Mucosa of descending colon (tissue), 3 donors: ENCODE measurements around the gene PUDP. TPM values are rescaled to one million over a fixed set of nuclear protein-coding genes. Genes with fewer than 3 reads are reported as not detected.
A peak's percentile ranks its signal among the peaks of the same experiment; 100 is the strongest.
"Not testable (repeated sequence)": the region's sequence is repeated elsewhere in the genome, so short reads cannot be mapped to it uniquely, and the experiment has no call there.

Source experiments
- ATAC-seq: fragments of 200-7000 bp; cut with Tn5 transposase; one replicate; pipeline ENCODE4 v1.9.1; 2020; ENCODE audit warnings: mild to moderate bottlenecking, moderate library complexity
- DNase-seq, 3 donors: peaks; one replicate each; pipeline ENCODE4 v3.0.0-alpha.2; 2020
- H3K36me3 ChIP-seq: fragments of 200-600 bp; one replicate; pipeline ENCODE4 v1.8.0; 2021; ENCODE audit warnings: low read depth, mild to moderate bottlenecking
- H3K4me1 ChIP-seq: fragments of 200-600 bp; one replicate; pipeline ENCODE4 v1.8.0; 2021; ENCODE audit warnings: low read depth, mild to moderate bottlenecking
- H3K4me3 ChIP-seq: fragments of 200-600 bp; one replicate; pipeline ENCODE4 v1.8.0; 2021; ENCODE audit warnings: mild to moderate bottlenecking
- H3K9me3 ChIP-seq: fragments of 200-600 bp; one replicate; pipeline ENCODE4 v1.8.0; 2021; ENCODE audit warnings: mild to moderate bottlenecking
- intact Hi-C, 2 donors: fragments of 100-400 bp; cut with DNase I in 1 of 2; cut with micrococcal nuclease in 1 of 2; formaldehyde crosslinking; loops; one replicate each; pipeline versions ENCODE4 v1.11.0 to v1.11.1; 2022; cut with DNase I, micrococcal nuclease
- total RNA-seq, 3 donors: library from RNA; stranded (reverse); fragmentation: NEBNext Ultra II Directional in 2 of 3; extraction: Animal tissue kit (Norgen Biotek cat#: 25700) in 2 of 3; gene quantifications; one replicate each; pipeline versions ENCODE4 v1.2.1 to v1.2.4, GENCODE V29; 2021 to 2023
- TF ChIP-seq, protein P1 (sequence below): fragments of 200-600 bp; IDR thresholded peaks from one replicate; pipeline ENCODE4 v1.8.0; 2022; ENCODE audit warnings: antibody characterized with exemption, mild to moderate bottlenecking
- donor health status: DM: no; HTN: no; CAD: no; lungs with moderate emphysema.
- donor health status: DM: no; HTN: no; CAD: no.
- donor health status: DM: no; HTN: yes; CAD: no.

Gene PUDP
- total RNA-seq, 3 donors from 2014 or later, result 16.4 to 38.5 (median 32.3) TPM

DNA sequence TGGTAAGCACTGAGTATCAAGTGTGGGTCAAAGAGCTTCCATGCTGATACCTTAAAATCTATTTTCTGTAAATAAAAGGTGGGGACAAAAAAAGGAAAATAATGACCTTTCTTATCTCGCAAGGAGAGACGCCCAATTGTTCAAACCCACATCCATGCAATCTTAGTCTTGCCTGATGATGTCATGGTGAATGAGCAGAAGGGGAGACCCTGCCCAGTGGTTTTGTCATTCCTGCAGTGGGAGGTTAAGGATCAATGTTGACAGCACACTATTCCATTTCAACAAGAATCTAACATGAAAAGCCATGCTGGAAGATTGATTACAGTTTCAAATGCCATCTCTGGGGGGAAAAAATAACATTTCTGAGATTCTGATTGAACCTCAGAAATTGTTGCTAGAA is 40.7 kb upstream of the PUDP start:
- Histone ChIP-seq H3K4me1 (no peaks in the 10 kb centered on the region), H3K36me3 (no peaks in the 10 kb centered on the region), H3K9me3 (no peaks in the 10 kb centered on the region), H3K4me3 (no peak overlapping the region)
- DNase-seq (no peak), ATAC-seq (no peak)
- intact Hi-C loops, result no loop called here
- TF ChIP-seq, protein P1, sequence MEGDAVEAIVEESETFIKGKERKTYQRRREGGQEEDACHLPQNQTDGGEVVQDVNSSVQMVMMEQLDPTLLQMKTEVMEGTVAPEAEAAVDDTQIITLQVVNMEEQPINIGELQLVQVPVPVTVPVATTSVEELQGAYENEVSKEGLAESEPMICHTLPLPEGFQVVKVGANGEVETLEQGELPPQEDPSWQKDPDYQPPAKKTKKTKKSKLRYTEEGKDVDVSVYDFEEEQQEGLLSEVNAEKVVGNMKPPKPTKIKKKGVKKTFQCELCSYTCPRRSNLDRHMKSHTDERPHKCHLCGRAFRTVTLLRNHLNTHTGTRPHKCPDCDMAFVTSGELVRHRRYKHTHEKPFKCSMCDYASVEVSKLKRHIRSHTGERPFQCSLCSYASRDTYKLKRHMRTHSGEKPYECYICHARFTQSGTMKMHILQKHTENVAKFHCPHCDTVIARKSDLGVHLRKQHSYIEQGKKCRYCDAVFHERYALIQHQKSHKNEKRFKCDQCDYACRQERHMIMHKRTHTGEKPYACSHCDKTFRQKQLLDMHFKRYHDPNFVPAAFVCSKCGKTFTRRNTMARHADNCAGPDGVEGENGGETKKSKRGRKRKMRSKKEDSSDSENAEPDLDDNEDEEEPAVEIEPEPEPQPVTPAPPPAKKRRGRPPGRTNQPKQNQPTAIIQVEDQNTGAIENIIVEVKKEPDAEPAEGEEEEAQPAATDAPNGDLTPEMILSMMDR, result no peak

GRCh38 chrX:7184816-7185215 is 36.9 kb upstream of the PUDP start:
- no peaks in the 10 kb centered on the region for H3K9me3 ChIP-seq
- ATAC-seq, result no peak

DNA sequence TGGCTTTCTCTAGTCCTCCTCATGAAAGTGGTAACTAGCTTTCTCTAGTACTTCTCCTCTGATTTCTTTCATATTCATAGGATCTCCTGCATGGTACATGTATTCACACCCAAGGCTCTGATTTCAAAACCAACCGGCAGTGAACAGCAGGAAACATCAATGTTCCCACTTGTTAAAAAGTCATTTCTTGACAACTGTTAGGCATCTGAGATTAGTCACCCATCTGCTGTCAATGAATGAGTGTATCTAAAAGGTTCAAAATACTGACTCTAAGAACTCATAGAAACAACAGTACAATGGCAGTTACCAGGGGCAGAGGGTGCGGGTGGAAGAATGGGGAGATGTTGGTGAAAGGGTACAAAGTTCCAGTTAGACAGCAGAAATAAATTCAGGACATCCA is 31.5 kb upstream of the PUDP start:
- intact Hi-C loops, result no loop called here
- no peak for DNase-seq
- Histone ChIP-seq H3K36me3 (no peaks in the 10 kb centered on the region), H3K4me1 (no peaks in the 10 kb centered on the region), H3K9me3 (no peaks in the 10 kb centered on the region), H3K4me3 (no peak overlapping the region)
- no peak for ATAC-seq
- TF ChIP-seq, protein P1, result no peak

More at GRCh38 chrX:7184816-7185215, 36.9 kb upstream of the PUDP start:
- TF ChIP-seq, protein P1, result no peak
- intact Hi-C loops, result no loop called here
- Histone ChIP-seq H3K4me1 (no peaks in the 10 kb centered on the region), H3K4me3 (no peak overlapping the region), H3K36me3 (no peaks in the 10 kb centered on the region)
- DNase-seq, result no peak

- H3K4me3 ChIP-seq, H3K36me3 ChIP-seq, H3K9me3 ChIP-seq, ATAC-seq, intact Hi-C loops, DNase-seq, H3K4me1 ChIP-seq: not testable (repeated sequence)
Measured at GRCh38 chrX:7178859-7179258, 30.9 kb upstream of the PUDP start.

- DNase-seq, result peak in 2 of 3 donors; percentile 27 to 28
- TF ChIP-seq, protein P1, result no peak
- Histone ChIP-seq H3K4me1 (no peaks in the 10 kb centered on the region), H3K36me3 (no peaks in the 10 kb centered on the region), H3K4me3 (no peak overlapping the region), H3K9me3 (no peaks in the 10 kb centered on the region)
- ATAC-seq, result peak; percentile 66
- intact Hi-C loops, result no loop called here
Measured at GRCh38 chrX:7170898-7171297, 22.9 kb upstream of the PUDP start.

- Histone ChIP-seq H3K4me3 (no peak overlapping the region), H3K9me3 (no peaks in the 10 kb centered on the region), H3K4me1 (no peaks in the 10 kb centered on the region), H3K36me3 (no peaks in the 10 kb centered on the region)
- ATAC-seq (no peak), DNase-seq (no peak)
- intact Hi-C loops, result no loop called here
- TF ChIP-seq, protein P1, result no peak
Measured at GRCh38 chrX:7169627-7170026, 21.7 kb upstream of the PUDP start.
